DND-41 (cell line): ENCODE data around the gene MAD2L1.

Experiments
- CTCF ChIP-seq: IDR thresholded peaks from 2 replicates; pipeline ENCODE4 v1.5.1; 2012; ENCODE audit warnings: borderline replicate concordance, low read length, moderate library complexity, mild to moderate bottlenecking; ENCODE audit not compliant: poor library complexity, severe bottlenecking; ENCODE audit errors: extremely low read depth
- EZH2 ChIP-seq: IDR thresholded peaks from 3 replicates; pipeline ENCODE4 v1.6.1; 2012; ENCODE audit warnings: borderline replicate concordance, low read depth, mild to moderate bottlenecking, moderate library complexity, low read length, inconsistent platforms; ENCODE audit not compliant: severe bottlenecking

GRCh38 chr4:120055162-120055561, 11.5 kb downstream of the MAD2L1 start:
- TF ChIP-seq CTCF (no peak), EZH2 (no peak)
